HepG2 (cell line): ENCODE data around the gene CAVIN1.

Experiments
- ARID4A ChIP-seq: sonication (generic); formaldehyde crosslinking; IDR thresholded peaks from 2 replicates; pipeline ENCODE4 v1.5.0; 2020; ENCODE audit warnings: mild to moderate bottlenecking, missing genetic modification reagents, borderline replicate concordance
- HMGXB4 ChIP-seq, 2 experiments: sonication (generic) in 1 of 2; formaldehyde crosslinking in 1 of 2; IDR thresholded peaks; 2 replicates each; pipeline versions ENCODE4 v1.4.0 to v1.6.1; 2018 to 2020; ENCODE audit warnings: missing genetic modification reagents in 2 of 2, borderline replicate concordance in 1 of 2, low read depth in 1 of 2, mild to moderate bottlenecking in 1 of 2, missing biosample characterization in 1 of 2
- MAFK ChIP-seq, 2 experiments: IDR thresholded peaks in 1 of 2; conservative IDR thresholded peaks in 1 of 2; 2 replicates each; pipeline ENCODE4 v1.6.1; 2011; ENCODE audit warnings: improper control_type of control experiment in 2 of 2, low read length in 2 of 2
- MAX ChIP-seq: IDR thresholded peaks from 2 replicates; pipeline ENCODE4 v1.6.1; 2012; ENCODE audit warnings: inconsistent platforms
- ZBTB34 ChIP-seq: sonication (generic); formaldehyde crosslinking; IDR thresholded peaks from 2 replicates; pipeline ENCODE4 v1.8.0; 2022; ENCODE audit warnings: mild to moderate bottlenecking, missing genetic modification reagents
- ZNF276 ChIP-seq: sonication (generic); formaldehyde crosslinking; IDR thresholded peaks from 2 replicates; pipeline ENCODE4 v1.4.0; 2020; ENCODE audit warnings: mild to moderate bottlenecking, low read depth, missing genetic modification reagents
- ZNF737 ChIP-seq: sonication (generic); formaldehyde crosslinking; IDR thresholded peaks from 2 replicates; pipeline ENCODE4 v1.5.0; 2020; ENCODE audit warnings: missing genetic modification reagents, mild to moderate bottlenecking, borderline replicate concordance
- ZNF768 ChIP-seq: sonication (generic); formaldehyde crosslinking; IDR thresholded peaks from 2 replicates; pipeline ENCODE4 v1.4.0; 2020; ENCODE audit warnings: missing genetic modification reagents
- TF ChIP-seq, protein P1 (sequence below): sonication (generic); formaldehyde crosslinking; IDR thresholded peaks from 2 replicates; pipeline ENCODE4 v1.4.0; 2020; ENCODE audit warnings: missing genetic modification reagents

- no peak for TF ChIP-seq ZBTB34 (CRISPR knock-in tag)
- no peak for TF ChIP-seq ZNF276
- no peak for TF ChIP-seq MAFK (conservative IDR thresholded peaks at IDR 0.05 in 1 of 2, IDR thresholded peaks at IDR 0.05 in 1 of 2; ENCODE audit: low read length in 2 of 2)
- no peak for TF ChIP-seq ZNF768 (CRISPR knock-in tag)
- TF ChIP-seq ZNF737 (CRISPR knock-in tag), result no peak
- TF ChIP-seq, protein P1, sequence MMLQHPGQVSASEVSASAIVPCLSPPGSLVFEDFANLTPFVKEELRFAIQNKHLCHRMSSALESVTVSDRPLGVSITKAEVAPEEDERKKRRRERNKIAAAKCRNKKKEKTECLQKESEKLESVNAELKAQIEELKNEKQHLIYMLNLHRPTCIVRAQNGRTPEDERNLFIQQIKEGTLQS (CRISPR knock-in tag), result no peak
- TF ChIP-seq ARID4A (CRISPR knock-in tag), result no peak
- no peak for TF ChIP-seq MAX
- no peak for TF ChIP-seq HMGXB4 (CRISPR knock-in tag; IDR thresholded peaks at IDR 0.05; ENCODE audit: borderline replicate concordance in 1 of 2, low read depth in 1 of 2)
These were observed 16.3 kb downstream of the CAVIN1 start for GRCh38 chr17:42406615-42407288.
